Neural progenitor cell (in vitro differentiated cells): ENCODE results near the gene MAGI2.

Experiments used
- EZH2 ChIP-seq: fragments of 200-600 bp; sonication (generic); IDR thresholded peaks from 2 replicates; pipeline ENCODE4 v1.6.1; 2017; ENCODE audit warnings: antibody characterized with exemption, mild to moderate bottlenecking, moderate library complexity
- TF ChIP-seq, protein P1 (sequence below): fragments of 200-600 bp; sonication (generic); IDR thresholded peaks from 2 replicates; pipeline ENCODE4 v1.5.1; 2017; ENCODE audit warnings: antibody characterized with exemption, mild to moderate bottlenecking

DNA sequence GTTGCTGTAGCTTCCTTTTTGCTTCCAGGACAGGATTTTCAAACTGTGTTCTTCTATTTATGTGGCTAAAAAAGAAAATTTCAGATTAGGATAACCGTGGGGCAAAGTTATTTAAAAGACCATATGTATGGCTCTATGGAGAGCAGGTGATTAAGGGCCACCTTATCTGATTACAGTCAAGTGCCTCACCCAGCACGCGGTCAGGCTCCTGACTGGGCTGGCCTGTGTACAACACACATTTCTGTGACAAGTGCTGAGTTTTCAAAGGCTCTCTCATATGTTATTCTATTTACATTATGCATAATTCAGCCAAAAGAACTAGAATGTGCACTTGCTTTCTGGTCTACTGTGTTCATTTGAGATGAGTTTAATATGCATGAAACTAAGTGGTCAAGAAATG lies 1107.5 kb downstream of the MAGI2 start:
- TF ChIP-seq, protein P1, sequence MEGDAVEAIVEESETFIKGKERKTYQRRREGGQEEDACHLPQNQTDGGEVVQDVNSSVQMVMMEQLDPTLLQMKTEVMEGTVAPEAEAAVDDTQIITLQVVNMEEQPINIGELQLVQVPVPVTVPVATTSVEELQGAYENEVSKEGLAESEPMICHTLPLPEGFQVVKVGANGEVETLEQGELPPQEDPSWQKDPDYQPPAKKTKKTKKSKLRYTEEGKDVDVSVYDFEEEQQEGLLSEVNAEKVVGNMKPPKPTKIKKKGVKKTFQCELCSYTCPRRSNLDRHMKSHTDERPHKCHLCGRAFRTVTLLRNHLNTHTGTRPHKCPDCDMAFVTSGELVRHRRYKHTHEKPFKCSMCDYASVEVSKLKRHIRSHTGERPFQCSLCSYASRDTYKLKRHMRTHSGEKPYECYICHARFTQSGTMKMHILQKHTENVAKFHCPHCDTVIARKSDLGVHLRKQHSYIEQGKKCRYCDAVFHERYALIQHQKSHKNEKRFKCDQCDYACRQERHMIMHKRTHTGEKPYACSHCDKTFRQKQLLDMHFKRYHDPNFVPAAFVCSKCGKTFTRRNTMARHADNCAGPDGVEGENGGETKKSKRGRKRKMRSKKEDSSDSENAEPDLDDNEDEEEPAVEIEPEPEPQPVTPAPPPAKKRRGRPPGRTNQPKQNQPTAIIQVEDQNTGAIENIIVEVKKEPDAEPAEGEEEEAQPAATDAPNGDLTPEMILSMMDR = no peak
- no peak for TF ChIP-seq EZH2
